ENCODE data around the gene FAM131A.
"Not testable (repeated sequence)": the region's sequence is repeated elsewhere in the genome, so short reads cannot be mapped to it uniquely, and the experiment has no call there.

The FAM131A gene

GRCh38 chr3:184317201-184317600, 20.2 kb upstream of the FAM131A start:
- no peak for DNase-seq

GRCh38 chr3:184320104-184320445, 17.3 kb upstream of the FAM131A start:
- peak; percentile 49 for DNase-seq

- no peak for DNase-seq
Measured at GRCh38 chr3:184321666-184322065, 15.7 kb upstream of the FAM131A start.

GRCh38 chr3:184322731-184323487, 14.5 kb upstream of the FAM131A start:
- no peak for DNase-seq

- no peak for DNase-seq
Measured at GRCh38 chr3:184323696-184324095, 13.7 kb upstream of the FAM131A start.

- DNase-seq, result no peak
Measured at GRCh38 chr3:184325269-184325668, 12.1 kb upstream of the FAM131A start.

- no peak for DNase-seq
Measured at GRCh38 chr3:184325715-184326369, 11.6 kb upstream of the FAM131A start.

- no peak for DNase-seq
Measured at GRCh38 chr3:184327171-184327570, 10.2 kb upstream of the FAM131A start.

- no peak for DNase-seq
Measured at GRCh38 chr3:184328516-184328915, 8.9 kb upstream of the FAM131A start.

- no peak for DNase-seq
Measured at GRCh38 chr3:184332370-184333090, 4.9 kb upstream of the FAM131A start.

- no peak for DNase-seq
Measured at GRCh38 chr3:184333190-184333589, 4.2 kb upstream of the FAM131A start.

- no peak for DNase-seq
Measured at GRCh38 chr3:184333700-184334099, 3.7 kb upstream of the FAM131A start.

GRCh38 chr3:184334470-184335158, 2.8 kb upstream of the FAM131A start:
- peak; percentile 52 for DNase-seq

- DNase-seq, result no peak
Measured at GRCh38 chr3:184335291-184335660, 2.1 kb upstream of the FAM131A start.

GRCh38 chr3:184335661-184336546, 1.5 kb upstream of the FAM131A start:
- peak; percentile 91 for DNase-seq

- no peak for DNase-seq
Measured at GRCh38 chr3:184336547-184337398, 627 bp upstream of the FAM131A start.

GRCh38 chr3:184337981-184338380, 581 bp downstream of the FAM131A start:
- no peak for DNase-seq

GRCh38 chr3:184338511-184338945, 1.1 kb downstream of the FAM131A start:
- no peak for DNase-seq

- DNase-seq, result no peak
Measured at GRCh38 chr3:184339001-184339400, 1.6 kb downstream of the FAM131A start.

GRCh38 chr3:184339451-184340135, 2.2 kb downstream of the FAM131A start:
- DNase-seq, result not testable (repeated sequence)

GRCh38 chr3:184341925-184342324, 4.5 kb downstream of the FAM131A start:
- DNase-seq, result no peak

All from activated CD4-positive, alpha-beta T cell treated with anti-CD3 and anti-CD28 coated beads, Interleukin-2, Interleukin-6, amounts not matched to agents 100 ng/mL and 50 ng/mL, durations not matched to agents 16 hours and 8 hours (primary cell).